H1 (cell line): Measurements from ENCODE around the gene LSM6. TPM values are rescaled to one million over a fixed set of nuclear protein-coding genes. Genes with fewer than 3 reads are reported as not detected.

Experiments used
- CTCF ChIA-PET: fragments of 300-600 bp; sonication (Branson Sonifier 250); formaldehyde crosslinking; loops from one replicate; lab custom pipeline; 2021; ENCODE audit not compliant: partially characterized antibody; lab: Charles Lee
- POLR2A ChIA-PET: fragments of 300-600 bp; sonication (Branson Sonifier 250); formaldehyde crosslinking; loops from one replicate; lab custom pipeline; 2021; ENCODE audit warnings: inconsistent platforms; ENCODE audit not compliant: partially characterized antibody; lab: Charles Lee
- DNase-seq, 2 experiments: peaks; one replicate each; pipeline versions ENCODE4 v3.0.0 to v3.0.0-alpha.2; 2010 to 2022; ENCODE audit warnings: low spot score in 2 of 2, low read depth in 1 of 2, mixed read lengths in 1 of 2
- FAIRE-seq: peaks from 2 replicates; lab custom pipeline; 2011; peaks lifted over from hg19 to GRCh38; lab: Jason Lieb, UNC
- H2AFZ ChIP-seq: 2 replicates; pipeline ENCODE4 v1.8.1; 2012; ENCODE audit warnings: low read length, inconsistent platforms
- H2AK5ac ChIP-seq: 2 replicates; pipeline ENCODE4 v1.6.1; 2013; ENCODE audit warnings: low read depth, low read length
- H2BK120ac ChIP-seq: replicated peaks from 2 replicates; pipeline ENCODE3; 2013; ENCODE audit warnings: low read depth, low read length, inconsistent platforms
- H2BK12ac ChIP-seq: 2 replicates; pipeline ENCODE4 v1.6.1; 2013; ENCODE audit warnings: low read depth, low read length
- H2BK15ac ChIP-seq: 2 replicates; pipeline ENCODE4 v1.6.1; 2013; ENCODE audit warnings: low read length
- H2BK20ac ChIP-seq: 2 replicates; pipeline ENCODE4 v1.6.1; 2013; ENCODE audit warnings: low read length
- H2BK5ac ChIP-seq: 2 replicates; pipeline ENCODE4 v1.6.1; 2013; ENCODE audit warnings: low read depth, low read length
- H3K14ac ChIP-seq: 2 replicates; pipeline ENCODE4 v1.6.1; 2013; ENCODE audit warnings: inconsistent platforms; ENCODE audit not compliant: insufficient read length
- H3K18ac ChIP-seq: 2 replicates; pipeline ENCODE4 v1.6.1; 2013; ENCODE audit warnings: low read length; ENCODE audit errors: extremely low read depth
- H3K23ac ChIP-seq: 2 replicates; pipeline ENCODE4 v1.6.1; 2013; ENCODE audit warnings: inconsistent platforms; ENCODE audit not compliant: insufficient read length
- H3K23me2 ChIP-seq: 2 replicates; pipeline ENCODE4 v1.6.1; 2013; ENCODE audit warnings: low read depth, low read length
- H3K27ac ChIP-seq: 2 replicates; pipeline ENCODE4 v1.6.1; 2011; ENCODE audit warnings: low read depth, low read length, inconsistent platforms
- H3K27me3 ChIP-seq, 4 experiments: replicated peaks in 1 of 4; 1 replicate in 1 of 4; 2 replicates in 3 of 4; pipeline versions ENCODE4 v1.6.1 to v1.8.1; 2011 to 2013; ENCODE audit warnings: low read length in 3 of 4, mild to moderate bottlenecking in 3 of 4, inconsistent platforms in 2 of 4, mixed read lengths in 2 of 4, moderate library complexity in 1 of 4; ENCODE audit not compliant: control insufficient read depth in 3 of 4, insufficient read depth in 3 of 4; ENCODE audit errors: extremely low read depth in 1 of 4
- H3K36me3 ChIP-seq, 4 experiments: 2 replicates each; pipeline versions ENCODE4 v1.6.1 to v1.8.1; 2011 to 2013; ENCODE audit warnings: mild to moderate bottlenecking in 4 of 4, low read length in 3 of 4, moderate library complexity in 2 of 4, control low read depth in 1 of 4, inconsistent platforms in 1 of 4; ENCODE audit not compliant: insufficient read depth in 4 of 4, control insufficient read depth in 2 of 4
- H3K4ac ChIP-seq: replicated peaks from 2 replicates; pipeline ENCODE3; 2013; ENCODE audit warnings: low read length, low read depth, mixed read lengths, inconsistent platforms; ENCODE audit not compliant: insufficient read length
- H3K4me1 ChIP-seq, 4 experiments: replicated peaks in 1 of 4; 1 replicate in 1 of 4; 2 replicates in 3 of 4; pipeline versions ENCODE4 v1.6.1 to v1.8.1; 2011 to 2013; ENCODE audit warnings: low read length in 3 of 4, inconsistent platforms in 2 of 4, mixed read lengths in 1 of 4; ENCODE audit not compliant: insufficient read depth in 4 of 4, control insufficient read depth in 3 of 4
- H3K4me2 ChIP-seq, 2 experiments: 2 replicates each; pipeline versions ENCODE4 v1.6.1 to v1.8.1; 2011 to 2013; ENCODE audit warnings: low read depth in 2 of 2, low read length in 2 of 2, control low read depth in 1 of 2, inconsistent platforms in 1 of 2, mild to moderate bottlenecking in 1 of 2; ENCODE audit not compliant: insufficient read depth in 1 of 2
- H3K4me3 ChIP-seq, 4 experiments: fragments of 200-600, 300-600 bp in 1 of 4; sonication (generic), shearing (Covaris generic), sonication (Bioruptor Twin) in 1 of 4; 2 replicates each; pipeline versions ENCODE4 v1.5.1 to v1.8.1; 2011 to 2016; ENCODE audit warnings: low read length in 4 of 4, low read depth in 3 of 4, control low read depth in 2 of 4, inconsistent platforms in 2 of 4, mild to moderate bottlenecking in 2 of 4, mixed read lengths in 1 of 4, moderate library complexity in 1 of 4; ENCODE audit not compliant: insufficient read depth in 2 of 4; ENCODE audit errors: extremely low read depth in 1 of 4
- H3K56ac ChIP-seq: replicated peaks from 2 replicates; pipeline ENCODE3; 2013; ENCODE audit warnings: low read depth, mild to moderate bottlenecking, mixed read lengths, low read length, inconsistent platforms; ENCODE audit not compliant: insufficient read length
- H3K79me1 ChIP-seq: 2 replicates; pipeline ENCODE4 v1.6.1; 2013; ENCODE audit warnings: low read depth, low read length, control low read depth
- H3K79me2 ChIP-seq, 2 experiments: 2 replicates each; pipeline versions ENCODE4 v1.6.1 to v1.8.1; 2012 to 2013; ENCODE audit warnings: low read length in 2 of 2, mild to moderate bottlenecking in 2 of 2, inconsistent platforms in 1 of 2; ENCODE audit not compliant: insufficient read depth in 2 of 2, control insufficient read depth in 1 of 2
- H3K9ac ChIP-seq, 4 experiments: replicated peaks in 1 of 4; 1 replicate in 1 of 4; 2 replicates in 3 of 4; pipeline versions ENCODE4 v1.6.1 to v1.8.1; 2011 to 2013; ENCODE audit warnings: low read depth in 3 of 4, low read length in 3 of 4, control low read depth in 2 of 4, mild to moderate bottlenecking in 2 of 4, moderate library complexity in 2 of 4, inconsistent platforms in 1 of 4; ENCODE audit errors: extremely low read depth in 1 of 4
- H3K9me3 ChIP-seq, 2 experiments: 2 replicates each; pipeline versions ENCODE4 v1.6.1 to v1.8.1; 2012 to 2013; ENCODE audit warnings: mild to moderate bottlenecking in 2 of 2, moderate library complexity in 2 of 2, control low read depth in 1 of 2, inconsistent platforms in 1 of 2, low read depth in 1 of 2, low read length in 1 of 2, mixed read lengths in 1 of 2; ENCODE audit not compliant: insufficient read depth in 2 of 2
- H4K20me1 ChIP-seq, 2 experiments: replicated peaks in 1 of 2; 2 replicates each; pipeline versions ENCODE3 to v1.8.1; 2011 to 2013; ENCODE audit warnings: inconsistent platforms in 2 of 2, low read length in 2 of 2, mild to moderate bottlenecking in 1 of 2; ENCODE audit not compliant: insufficient read depth in 2 of 2, control insufficient read depth in 1 of 2
- H4K5ac ChIP-seq: 2 replicates; pipeline ENCODE4 v1.6.1; 2013; ENCODE audit warnings: low read length, low read depth, mixed read lengths, inconsistent platforms; ENCODE audit not compliant: insufficient read length
- H4K8ac ChIP-seq: 2 replicates; pipeline ENCODE4 v1.8.0; 2013; ENCODE audit warnings: mild to moderate bottlenecking, moderate library complexity, low read length, inconsistent platforms; ENCODE audit not compliant: insufficient read depth; ENCODE audit errors: extremely low read depth
- H4K91ac ChIP-seq: replicated peaks from 2 replicates; pipeline ENCODE3; 2013; ENCODE audit warnings: low read length, mixed read lengths, inconsistent platforms; ENCODE audit not compliant: insufficient read length
- BCL11A ChIP-seq, 2 experiments: IDR thresholded peaks; one replicate each; pipeline ENCODE4 v1.6.1; 2011; ENCODE audit warnings: low read depth in 2 of 2, low read length in 2 of 2, mild to moderate bottlenecking in 2 of 2
- BRCA1 ChIP-seq: IDR thresholded peaks from 2 replicates; pipeline ENCODE4 v1.6.1; 2012; ENCODE audit warnings: low read depth, low read length, improper control_type of control experiment
- CBX5 ChIP-seq: fragments of 300-800, 300-1000 bp; sonication (generic); IDR thresholded peaks from 2 replicates; pipeline ENCODE4 v1.7.1; 2016; ENCODE audit warnings: antibody characterized with exemption, low read length, low read depth
- EP300 ChIP-seq, 2 experiments: IDR thresholded peaks; 1 replicate in 1 of 2; 2 replicates in 1 of 2; pipeline ENCODE4 v1.6.1; 2011 to 2012; ENCODE audit warnings: low read depth in 2 of 2, low read length in 2 of 2, mild to moderate bottlenecking in 2 of 2, borderline replicate concordance in 1 of 2, inconsistent platforms in 1 of 2, moderate library complexity in 1 of 2
- MAX ChIP-seq: IDR thresholded peaks from 2 replicates; pipeline ENCODE4 v1.6.1; 2012; ENCODE audit warnings: inconsistent platforms
- POLR2A ChIP-seq, 2 experiments: IDR thresholded peaks; 1 replicate in 1 of 2; 2 replicates in 1 of 2; pipeline ENCODE4 v1.6.1; 2011; ENCODE audit warnings: low read depth in 2 of 2, low read length in 2 of 2, mild to moderate bottlenecking in 2 of 2; ENCODE audit errors: control extremely low read depth in 1 of 2
- SIX5 ChIP-seq: IDR thresholded peaks from 2 replicates; pipeline ENCODE4 v1.6.1; 2011; ENCODE audit warnings: mild to moderate bottlenecking, low read depth, low read length
- SRF ChIP-seq: IDR thresholded peaks from 2 replicates; pipeline ENCODE4 v1.6.1; 2011; ENCODE audit warnings: mild to moderate bottlenecking, low read depth, low read length, moderate library complexity
- TEAD4 ChIP-seq: IDR thresholded peaks from 2 replicates; pipeline ENCODE4 v1.6.1; 2012; ENCODE audit warnings: low read depth, low read length, inconsistent platforms, mixed read lengths
- WGBS, 2 experiments: shearing (Covaris generic) in 1 of 2; methylation state at CpG; one replicate each; pipeline versions ENCODE4 v1.1.6 to v1.1.7; 2013 to 2015; ENCODE audit warnings: low lambda C conversion rate in 2 of 2, mixed read lengths in 2 of 2, inconsistent platforms in 1 of 2, low coverage in 1 of 2, missing lambda C conversion rate in 1 of 2; ENCODE audit not compliant: insufficient replicate concordance in 2 of 2, insufficient coverage in 1 of 2, insufficient read length in 1 of 2; ENCODE audit errors: extremely low coverage in 1 of 2, missing lambda C conversion rate in 1 of 2; 5-methylcytosine and 5-hydroxymethylcytosine counted together
- polyA plus RNA-seq, 7 experiments: library from polyadenylated mRNA; depleted of rRNA in 3 of 7; stranded (reverse) in 5 of 7; unstranded in 2 of 7; fragments of >200 nt in 5 of 7; fragments of 200-250 nt in 2 of 7; gene quantifications; 1 replicate in 5 of 7; 2 replicates in 1 of 7; 4 replicates in 1 of 7; pipeline versions ENCODE4 v1.2.1 to v1.2.3, GENCODE V29; 2011 to 2013; ENCODE audit warnings: missing spikeins in 2 of 7, mixed read lengths in 2 of 7
- total RNA-seq: library from RNA; stranded (reverse); fragmentation: NEBNext Ultra II Directional; extraction: Animal tissue kit (Norgen Biotek cat#: 25700); gene quantifications from 2 replicates; pipeline ENCODE4 v1.2.1, GENCODE V29; 2021

Gene LSM6
- total and polyA plus RNA-seq, 2 of the 8 experiments (the other 6 are each of a cell fraction or from before 2014, with no cell fraction given) = 40.2 to 63.4 TPM

- CTCF ChIA-PET = interaction anchor here (0.6 kb wide), 1 partner anchor 564 kb away, joined by 4 read pairs; no protein-coding TSS in a partner anchor
- WGBS, 2 experiments = 94 to 100% methylated on average over 1 to 5 of the region's 5 CpGs
- no peaks in the 10 kb centered on the region; the same call in 1 of the 2 replicates for H3K23me2 ChIP-seq
- no peaks in the 10 kb centered on the region for H3K4me1 ChIP-seq
- H2AFZ ChIP-seq = no peak overlapping the region
- no peak overlapping the region for H2BK20ac ChIP-seq
- H2BK120ac ChIP-seq = no peak overlapping the region
- H2BK5ac ChIP-seq = no peak overlapping the region
- no peak for FAIRE-seq
- no peak overlapping the region for H2AK5ac ChIP-seq
- no peak overlapping the region for H3K4ac ChIP-seq
- H3K79me2 ChIP-seq = no peaks in the 10 kb centered on the region
- H3K27me3 ChIP-seq = no peaks in the 10 kb centered on the region
- H3K36me3 ChIP-seq = peaks cover 5 to 25% (median 13%) of the 10 kb centered on the region in 4 experiments; a peak in 6 of 8 replicates
- no peak overlapping the region for H3K9ac ChIP-seq
- no peak overlapping the region for H4K5ac ChIP-seq
- no peak overlapping the region for H4K91ac ChIP-seq
- no peak overlapping the region for H3K4me2 ChIP-seq
- no peak overlapping the region for H4K8ac ChIP-seq
- no peaks in the 10 kb centered on the region for H4K20me1 ChIP-seq
- no peak overlapping the region for H3K56ac ChIP-seq
- POLR2A ChIA-PET = interaction anchor here (1.0 kb wide), 1 partner anchor 12 kb away, joined by 3 read pairs; no protein-coding TSS in a partner anchor
- no peak overlapping the region for H2BK12ac ChIP-seq
- no peaks in the 10 kb centered on the region for H3K79me1 ChIP-seq
- DNase-seq = no peak
- H3K18ac ChIP-seq = no peak overlapping the region
- no peak for TF ChIP-seq SRF
- no peak for TF ChIP-seq BCL11A (IDR thresholded peaks at IDR 0.05; ENCODE audit: low read depth in 2 of 2, low read length in 2 of 2)
- TF ChIP-seq EP300 (IDR thresholded peaks at IDR 0.05; ENCODE audit: borderline replicate concordance in 1 of 2, low read depth in 2 of 2, low read length in 2 of 2) = no peak
- no peak for TF ChIP-seq TEAD4
- no peak for TF ChIP-seq MAX
- no peak for TF ChIP-seq SIX5
- no peak for TF ChIP-seq BRCA1
- no peak for TF ChIP-seq POLR2A (IDR thresholded peaks at IDR 0.05; ENCODE audit: control extremely low read depth in 1 of 2, low read depth in 2 of 2, low read length in 2 of 2)
- TF ChIP-seq CBX5 = no peak
- H3K4me3 ChIP-seq = no peak overlapping the region
- H2BK15ac ChIP-seq = no peak overlapping the region
- no peak overlapping the region for H3K23ac ChIP-seq
- no peak overlapping the region for H3K27ac ChIP-seq
- no peak overlapping the region for H3K14ac ChIP-seq
- H3K9me3 ChIP-seq = no peaks in the 10 kb centered on the region
Observed at GRCh38 chr4:146193628-146194027, 18.1 kb downstream of the LSM6 start.
